ENCODE data around the gene BRIP1. TPM values are rescaled to one million over a fixed set of nuclear protein-coding genes. Genes with fewer than 3 reads are reported as not detected.

BRIP1 gene
- total and polyA plus RNA-seq, 9 of the 15 experiments (the other 6 are each of a cell fraction or from before 2014, with no cell fraction given), result 2.4 to 17.5 (median 11.2) TPM

DNA sequence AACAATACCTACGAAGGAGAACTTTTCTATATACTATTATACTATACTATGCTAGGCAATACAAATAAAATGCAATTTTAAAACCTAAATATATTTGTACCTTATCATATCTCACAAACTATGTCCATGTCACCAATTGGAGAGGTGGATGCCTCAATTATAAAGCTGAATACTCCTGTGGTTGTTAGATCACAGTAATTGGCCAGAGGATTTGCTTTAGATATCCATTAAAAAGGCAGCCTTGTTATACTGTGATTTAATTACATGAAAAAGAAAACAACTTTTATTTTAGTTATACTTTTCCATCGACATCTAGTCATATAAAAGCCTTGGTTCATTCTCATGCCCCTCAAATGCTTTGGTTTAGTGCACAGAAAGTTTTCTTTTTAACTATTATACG is 129.3 kb downstream of the BRIP1 start:
- H3K36me3 ChIP-seq (ENCODE audit: control insufficient read depth, insufficient read depth, low read length), result peaks cover 5% of the 10 kb centered on the region
- 69% methylated on average over 3 of the region's 3 CpGs for WGBS (ENCODE audit: insufficient coverage, low coverage, missing lambda C conversion rate)
- FAIRE-seq (no peak), DNase-seq (ENCODE audit: extremely low read depth in 1 of 4, low spot score in 3 of 4) (no peak), ATAC-seq (no peak)
- H3K27ac ChIP-seq (ENCODE audit: extremely low read depth, low read depth, low read length), result no peak overlapping the region
- H3K9ac ChIP-seq (ENCODE audit: insufficient read depth in 1 of 2, low read depth in 2 of 2, low read length in 2 of 2), result no peak overlapping the region
- no peak overlapping the region for H2AFZ ChIP-seq (ENCODE audit: low read depth, low read length)
- H3K4me1 ChIP-seq (replicated peaks in 1 of 2; ENCODE audit: control insufficient read depth in 2 of 2, insufficient read depth in 2 of 2, low read length in 2 of 2), result no peaks in the 10 kb centered on the region
- intact Hi-C loops (cut with micrococcal nuclease), result no loop called here
- POLR2A ChIA-PET, result no interaction called here
- no peak overlapping the region for H3K4me2 ChIP-seq (ENCODE audit: insufficient read depth, low read length)
- no peaks in the 10 kb centered on the region for H3K9me1 ChIP-seq (ENCODE audit: control insufficient read depth, insufficient read depth, low read length)
- H3K27me3 ChIP-seq (ENCODE audit: control insufficient read depth in 2 of 2, insufficient read depth in 2 of 2, low read length in 2 of 2), result no peaks in the 10 kb centered on the region
- no peaks in the 10 kb centered on the region for H3K9me3 ChIP-seq (replicated peaks; ENCODE audit: control insufficient read depth, insufficient read depth, low read depth, low read length)
- no TSS peak for BruUV-seq (replicated peaks)
- CTCF ChIA-PET (ENCODE audit: low intra/inter-chr PET ratio), result no interaction called here
- TF ChIP-seq, protein P1, sequence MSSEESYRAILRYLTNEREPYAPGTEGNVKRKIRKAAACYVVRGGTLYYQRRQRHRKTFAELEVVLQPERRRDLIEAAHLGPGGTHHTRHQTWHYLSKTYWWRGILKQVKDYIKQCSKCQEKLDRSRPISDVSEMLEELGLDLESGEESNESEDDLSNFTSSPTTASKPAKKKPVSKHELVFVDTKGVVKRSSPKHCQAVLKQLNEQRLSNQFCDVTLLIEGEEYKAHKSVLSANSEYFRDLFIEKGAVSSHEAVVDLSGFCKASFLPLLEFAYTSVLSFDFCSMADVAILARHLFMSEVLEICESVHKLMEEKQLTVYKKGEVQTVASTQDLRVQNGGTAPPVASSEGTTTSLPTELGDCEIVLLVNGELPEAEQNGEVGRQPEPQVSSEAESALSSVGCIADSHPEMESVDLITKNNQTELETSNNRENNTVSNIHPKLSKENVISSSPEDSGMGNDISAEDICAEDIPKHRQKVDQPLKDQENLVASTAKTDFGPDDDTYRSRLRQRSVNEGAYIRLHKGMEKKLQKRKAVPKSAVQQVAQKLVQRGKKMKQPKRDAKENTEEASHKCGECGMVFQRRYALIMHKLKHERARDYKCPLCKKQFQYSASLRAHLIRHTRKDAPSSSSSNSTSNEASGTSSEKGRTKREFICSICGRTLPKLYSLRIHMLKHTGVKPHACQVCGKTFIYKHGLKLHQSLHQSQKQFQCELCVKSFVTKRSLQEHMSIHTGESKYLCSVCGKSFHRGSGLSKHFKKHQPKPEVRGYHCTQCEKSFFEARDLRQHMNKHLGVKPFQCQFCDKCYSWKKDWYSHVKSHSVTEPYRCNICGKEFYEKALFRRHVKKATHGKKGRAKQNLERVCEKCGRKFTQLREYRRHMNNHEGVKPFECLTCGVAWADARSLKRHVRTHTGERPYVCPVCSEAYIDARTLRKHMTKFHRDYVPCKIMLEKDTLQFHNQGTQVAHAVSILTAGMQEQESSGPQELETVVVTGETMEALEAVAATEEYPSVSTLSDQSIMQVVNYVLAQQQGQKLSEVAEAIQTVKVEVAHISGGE (CRISPR knock-in tag; IDR thresholded peaks at IDR 0.05), result peak in 1 of 3 experiments; percentile 65; a peak in 1 of 6 replicates
- no peak for TF ChIP-seq ILF3 (IDR thresholded peaks at IDR 0.05; ENCODE audit: borderline replicate concordance)
- no peaks in the 10 kb centered on the region for H4K20me1 ChIP-seq (replicated peaks; ENCODE audit: control insufficient read depth, insufficient read depth, low read length)
- no peaks in the 10 kb centered on the region for H3K79me2 ChIP-seq (ENCODE audit: control insufficient read depth, insufficient read depth, low read length)
- in situ Hi-C loops (cut with MboI), result no loop called here
- H3K4me3 ChIP-seq, result no peak overlapping the region
